Endodermal cell (in vitro differentiated cells): ENCODE measurements around the gene GLRA1. TPM values are rescaled to one million over a fixed set of nuclear protein-coding genes. Genes with fewer than 3 reads are reported as not detected.

Experiments
- DNase-seq: peaks from one replicate; pipeline ENCODE4 v3.0.0-alpha.2; 2017
- H3K27ac ChIP-seq: 2 replicates; pipeline ENCODE4 v1.5.1; 2013; ENCODE audit warnings: mild to moderate bottlenecking, low read depth, low read length, moderate library complexity
- H3K27me3 ChIP-seq: 2 replicates; pipeline ENCODE4 v1.6.1; 2013; ENCODE audit warnings: mild to moderate bottlenecking, low read length, moderate library complexity; ENCODE audit not compliant: insufficient read depth, control insufficient read depth, poor library complexity, severe bottlenecking
- H3K36me3 ChIP-seq: 2 replicates; pipeline ENCODE4 v1.7.0; 2013; ENCODE audit warnings: mild to moderate bottlenecking, low read length, moderate library complexity; ENCODE audit not compliant: control insufficient read depth, insufficient read depth
- H3K4me1 ChIP-seq: one replicate; pipeline ENCODE4 v1.7.0; 2013; ENCODE audit warnings: low read length; ENCODE audit not compliant: control insufficient read depth, insufficient read depth
- H3K4me3 ChIP-seq: 2 replicates; pipeline ENCODE4 v1.5.1; 2013; ENCODE audit warnings: mild to moderate bottlenecking, low read length, moderate library complexity
- H3K9ac ChIP-seq: 2 replicates; pipeline ENCODE4 v1.6.1; 2013; ENCODE audit warnings: mild to moderate bottlenecking, low read length, moderate library complexity; ENCODE audit not compliant: poor library complexity, severe bottlenecking; ENCODE audit errors: extremely low read depth
- H3K9me3 ChIP-seq: 2 replicates; pipeline ENCODE4 v1.6.1; 2013; ENCODE audit warnings: mild to moderate bottlenecking, low read length, moderate library complexity; ENCODE audit not compliant: control insufficient read depth
- H3K27ac Mint-ChIP-seq: 2 replicates; pipeline ENCODE4 v1.8.0; 2020; ENCODE audit warnings: mixed read lengths
- H3K27me3 Mint-ChIP-seq: 2 replicates; pipeline ENCODE4 v1.8.0; 2021; ENCODE audit warnings: mild to moderate bottlenecking, mixed read lengths; ENCODE audit not compliant: insufficient read depth
- H3K36me3 Mint-ChIP-seq: 2 replicates; pipeline ENCODE4 v1.8.0; 2020; ENCODE audit warnings: low read depth, mixed read lengths
- H3K4me1 Mint-ChIP-seq: 2 replicates; pipeline ENCODE4 v1.8.0; 2020; ENCODE audit warnings: mixed read lengths
- H3K4me3 Mint-ChIP-seq: 2 replicates; pipeline ENCODE4 v1.8.0; 2020; ENCODE audit warnings: mild to moderate bottlenecking, moderate library complexity, mixed read lengths
- H3K9me3 Mint-ChIP-seq: 2 replicates; pipeline ENCODE4 v1.8.0; 2020; ENCODE audit warnings: mild to moderate bottlenecking, mixed read lengths
- WGBS, 2 experiments: methylation state at CpG; one replicate each; pipeline versions ENCODE4 v1.1.5 to v1.1.7; 2013; ENCODE audit warnings: missing lambda C conversion rate in 2 of 2, mixed read lengths in 1 of 2; ENCODE audit not compliant: insufficient coverage in 1 of 2, insufficient read length in 1 of 2; 5-methylcytosine and 5-hydroxymethylcytosine counted together
- total RNA-seq, 2 donors: library from RNA; stranded (reverse); fragmentation: NEBNext Ultra II Directional in 1 of 2; extraction: Animal tissue kit (Norgen Biotek cat#: 25700) in 1 of 2; gene quantifications; 2 replicates in 1 of 2; 3 replicates in 1 of 2; pipeline ENCODE4 v1.2.1, GENCODE V29; 2021
- TF ChIP-seq, protein P1 (sequence below): fragments of 200-600 bp; sonication (generic); conservative IDR thresholded peaks from 2 replicates; pipeline ENCODE4 v1.5.0; 2021; ENCODE audit warnings: antibody characterized with exemption, mild to moderate bottlenecking

Gene GLRA1
- total RNA-seq, 2 donors from 2014 or later = not detected

DNA sequence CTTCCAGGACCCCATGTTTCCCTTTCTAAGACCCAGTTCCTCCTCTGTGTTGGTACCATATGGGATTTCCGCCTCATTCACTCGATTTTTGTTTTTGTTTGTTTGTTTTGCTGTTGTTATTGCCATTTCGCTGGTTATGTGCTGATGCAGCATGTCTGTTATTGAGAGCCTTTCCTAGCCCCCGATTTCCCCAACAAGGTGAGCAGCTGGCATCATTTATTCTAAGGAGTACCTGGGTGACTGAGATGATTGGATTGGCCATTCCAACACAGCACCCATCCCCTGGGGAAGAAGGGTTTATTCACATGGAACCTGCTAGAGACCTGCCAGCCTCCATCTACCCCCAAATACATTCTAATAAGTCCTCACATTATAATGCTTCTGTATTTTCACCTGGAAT is 2.7 kb downstream of the GLRA1 start:
- Mint-ChIP-seq H3K36me3 (no peaks in the 10 kb centered on the region), H3K27me3 (peaks cover 86% of the 10 kb centered on the region), H3K4me1 (peaks cover 5% of the 10 kb centered on the region), H3K27ac (no peak overlapping the region), H3K4me3 (no peak overlapping the region), H3K9me3 (no peaks in the 10 kb centered on the region)
- Histone ChIP-seq H3K9ac (no peak overlapping the region), H3K9me3 (no peaks in the 10 kb centered on the region), H3K27ac (no peak overlapping the region), H3K36me3 (no peaks in the 10 kb centered on the region), H3K4me3 (no peak overlapping the region), H3K4me1 (no peaks in the 10 kb centered on the region), H3K27me3 (peaks cover 73% of the 10 kb centered on the region)
- TF ChIP-seq, protein P1, sequence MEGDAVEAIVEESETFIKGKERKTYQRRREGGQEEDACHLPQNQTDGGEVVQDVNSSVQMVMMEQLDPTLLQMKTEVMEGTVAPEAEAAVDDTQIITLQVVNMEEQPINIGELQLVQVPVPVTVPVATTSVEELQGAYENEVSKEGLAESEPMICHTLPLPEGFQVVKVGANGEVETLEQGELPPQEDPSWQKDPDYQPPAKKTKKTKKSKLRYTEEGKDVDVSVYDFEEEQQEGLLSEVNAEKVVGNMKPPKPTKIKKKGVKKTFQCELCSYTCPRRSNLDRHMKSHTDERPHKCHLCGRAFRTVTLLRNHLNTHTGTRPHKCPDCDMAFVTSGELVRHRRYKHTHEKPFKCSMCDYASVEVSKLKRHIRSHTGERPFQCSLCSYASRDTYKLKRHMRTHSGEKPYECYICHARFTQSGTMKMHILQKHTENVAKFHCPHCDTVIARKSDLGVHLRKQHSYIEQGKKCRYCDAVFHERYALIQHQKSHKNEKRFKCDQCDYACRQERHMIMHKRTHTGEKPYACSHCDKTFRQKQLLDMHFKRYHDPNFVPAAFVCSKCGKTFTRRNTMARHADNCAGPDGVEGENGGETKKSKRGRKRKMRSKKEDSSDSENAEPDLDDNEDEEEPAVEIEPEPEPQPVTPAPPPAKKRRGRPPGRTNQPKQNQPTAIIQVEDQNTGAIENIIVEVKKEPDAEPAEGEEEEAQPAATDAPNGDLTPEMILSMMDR = no peak
- 92% methylated on average over 4 of the region's 4 CpGs; no CpG with 5 or more reads in 1 of the 2 experiments for WGBS, 2 experiments
- no peak for DNase-seq

GRCh38 chr5:151917904-151918303 is 6.7 kb downstream of the GLRA1 start:
- H3K27ac Mint-ChIP-seq = no peak overlapping the region
- Histone ChIP-seq H3K4me1 (no peaks in the 10 kb centered on the region), H3K9ac (no peak overlapping the region), H3K4me3 (no peak overlapping the region), H3K27ac (peak overlapping the region; percentile 96), H3K9me3 (no peaks in the 10 kb centered on the region), H3K36me3 (no peaks in the 10 kb centered on the region), H3K27me3 (peaks cover 46% of the 10 kb centered on the region)
- H3K4me1 Mint-ChIP-seq = peaks cover 3% of the 10 kb centered on the region
- WGBS, 2 experiments = 63 to 92% methylated on average over 2 of the region's 2 CpGs
- H3K36me3 Mint-ChIP-seq = no peaks in the 10 kb centered on the region
- no peaks in the 10 kb centered on the region for H3K9me3 Mint-ChIP-seq
- peaks cover 82% of the 10 kb centered on the region for H3K27me3 Mint-ChIP-seq
- H3K4me3 Mint-ChIP-seq = no peak overlapping the region
- no peak for DNase-seq
- TF ChIP-seq, protein P1 = no peak

- Histone ChIP-seq H3K4me3 (no peak overlapping the region), H3K9ac (no peak overlapping the region), H3K36me3 (no peaks in the 10 kb centered on the region), H3K27me3 (peaks cover 18% of the 10 kb centered on the region), H3K9me3 (no peaks in the 10 kb centered on the region), H3K27ac (no peak overlapping the region), H3K4me1 (peaks cover 6% of the 10 kb centered on the region)
- H3K36me3 Mint-ChIP-seq = no peaks in the 10 kb centered on the region
- TF ChIP-seq, protein P1 = no peak
- H3K4me1 Mint-ChIP-seq = peaks cover 10% of the 10 kb centered on the region
- 93 to 97% methylated on average over 2 of the region's 2 CpGs for WGBS, 2 experiments
- no peak overlapping the region for H3K27ac Mint-ChIP-seq
- H3K27me3 Mint-ChIP-seq = peaks cover 70% of the 10 kb centered on the region
- no peak overlapping the region for H3K4me3 Mint-ChIP-seq
- no peaks in the 10 kb centered on the region for H3K9me3 Mint-ChIP-seq
- no peak for DNase-seq
Observed at GRCh38 chr5:151913425-151913824, 11.2 kb downstream of the GLRA1 start.
